ENCODE measurements around the gene BANK1.
A peak's percentile ranks its signal among the peaks of the same experiment; 100 is the strongest.

BANK1 gene

GRCh38 chr4:101977076-101977475 lies 186.5 kb downstream of the BANK1 start:
- no peaks in the 10 kb centered on the region for H3K79me2 ChIP-seq (ENCODE audit: insufficient read depth, low read length)
- H3K36me3 ChIP-seq (ENCODE audit: insufficient read depth, low read length) = no peaks in the 10 kb centered on the region
- H3K4me2 ChIP-seq (ENCODE audit: insufficient read depth, low read length) = no peak overlapping the region
- no peak overlapping the region for H3K9ac ChIP-seq (ENCODE audit: low read depth, low read length)
- TF ChIP-seq EZH2 (IDR thresholded peaks at IDR 0.05; ENCODE audit: borderline replicate concordance, low read depth, low read length, severe bottlenecking) (no peak), CTCF (IDR thresholded peaks at IDR 0.05; ENCODE audit: borderline replicate concordance, extremely low read depth, low read length, poor library complexity, severe bottlenecking) (no peak)
- peaks cover 19% of the 10 kb centered on the region for H3K4me1 ChIP-seq (ENCODE audit: insufficient read depth, low read length)
- H3K27me3 ChIP-seq (ENCODE audit: insufficient read depth, low read length, poor library complexity) = no peaks in the 10 kb centered on the region
- H3K4me3 ChIP-seq (ENCODE audit: low read depth in 1 of 2, low read length in 2 of 2) = no peak overlapping the region
- no peaks in the 10 kb centered on the region for H3K9me3 ChIP-seq (ENCODE audit: insufficient read depth, low read length, severe bottlenecking)
- H4K20me1 ChIP-seq (ENCODE audit: insufficient read depth, low read length) = no peaks in the 10 kb centered on the region
- DNase-seq (no peak), ATAC-seq (ENCODE audit: insufficient read depth, low read depth) (no peak)
- no peak overlapping the region for H3K27ac ChIP-seq (ENCODE audit: low read length)
- H2AFZ ChIP-seq (ENCODE audit: low read depth, low read length) = no peak overlapping the region

- Histone ChIP-seq H3K9ac (ENCODE audit: low read depth, low read length) (no peak overlapping the region), H3K27me3 (ENCODE audit: insufficient read depth, low read length, poor library complexity) (no peaks in the 10 kb centered on the region), H4K20me1 (ENCODE audit: insufficient read depth, low read length) (no peaks in the 10 kb centered on the region), H3K79me2 (ENCODE audit: insufficient read depth, low read length) (no peaks in the 10 kb centered on the region), H3K9me3 (ENCODE audit: insufficient read depth, low read length, severe bottlenecking) (no peaks in the 10 kb centered on the region), H2AFZ (ENCODE audit: low read depth, low read length) (no peak overlapping the region), H3K4me1 (ENCODE audit: insufficient read depth, low read length) (peaks cover 7% of the 10 kb centered on the region), H3K36me3 (ENCODE audit: insufficient read depth, low read length) (no peaks in the 10 kb centered on the region), H3K4me2 (ENCODE audit: insufficient read depth, low read length) (no peak overlapping the region), H3K27ac (ENCODE audit: low read length) (no peak overlapping the region), H3K4me3 (ENCODE audit: low read depth in 1 of 2, low read length in 2 of 2) (no peak overlapping the region)
- DNase-seq (peak; percentile 63), ATAC-seq (ENCODE audit: insufficient read depth, low read depth) (peak; percentile 99)
- TF ChIP-seq EZH2 (IDR thresholded peaks at IDR 0.05; ENCODE audit: borderline replicate concordance, low read depth, low read length, severe bottlenecking) = no peak
- TF ChIP-seq CTCF (IDR thresholded peaks at IDR 0.05; ENCODE audit: borderline replicate concordance, extremely low read depth, low read length, poor library complexity, severe bottlenecking) = no peak
Observed at GRCh38 chr4:101981756-101982155, 191.2 kb downstream of the BANK1 start.

GRCh38 chr4:101983835-101984234 lies 193.3 kb downstream of the BANK1 start:
- no peak overlapping the region for H3K9ac ChIP-seq (ENCODE audit: low read depth, low read length)
- TF ChIP-seq EZH2 (IDR thresholded peaks at IDR 0.05; ENCODE audit: borderline replicate concordance, low read depth, low read length, severe bottlenecking) (no peak), CTCF (IDR thresholded peaks at IDR 0.05; ENCODE audit: borderline replicate concordance, extremely low read depth, low read length, poor library complexity, severe bottlenecking) (no peak)
- no peak for DNase-seq
- no peak overlapping the region for H3K4me2 ChIP-seq (ENCODE audit: insufficient read depth, low read length)
- H3K36me3 ChIP-seq (ENCODE audit: insufficient read depth, low read length) = no peaks in the 10 kb centered on the region
- no peaks in the 10 kb centered on the region for H4K20me1 ChIP-seq (ENCODE audit: insufficient read depth, low read length)
- H3K9me3 ChIP-seq (ENCODE audit: insufficient read depth, low read length, severe bottlenecking) = no peaks in the 10 kb centered on the region
- H3K27me3 ChIP-seq (ENCODE audit: insufficient read depth, low read length, poor library complexity) = no peaks in the 10 kb centered on the region
- ATAC-seq (ENCODE audit: insufficient read depth, low read depth) = no peak
- no peak overlapping the region for H3K4me3 ChIP-seq (ENCODE audit: low read depth in 1 of 2, low read length in 2 of 2)
- no peak overlapping the region for H3K27ac ChIP-seq (ENCODE audit: low read length)
- peaks cover 7% of the 10 kb centered on the region for H3K4me1 ChIP-seq (ENCODE audit: insufficient read depth, low read length)
- H2AFZ ChIP-seq (ENCODE audit: low read depth, low read length) = no peak overlapping the region
- H3K79me2 ChIP-seq (ENCODE audit: insufficient read depth, low read length) = no peaks in the 10 kb centered on the region
